RKO (cell line): ENCODE results near the gene BIRC3.

Experiments used
- DNase-seq: peaks from one replicate; pipeline ENCODE4 v3.0.0-alpha.2; 2016; ENCODE audit warnings: low spot score

The BIRC3 gene

DNA sequence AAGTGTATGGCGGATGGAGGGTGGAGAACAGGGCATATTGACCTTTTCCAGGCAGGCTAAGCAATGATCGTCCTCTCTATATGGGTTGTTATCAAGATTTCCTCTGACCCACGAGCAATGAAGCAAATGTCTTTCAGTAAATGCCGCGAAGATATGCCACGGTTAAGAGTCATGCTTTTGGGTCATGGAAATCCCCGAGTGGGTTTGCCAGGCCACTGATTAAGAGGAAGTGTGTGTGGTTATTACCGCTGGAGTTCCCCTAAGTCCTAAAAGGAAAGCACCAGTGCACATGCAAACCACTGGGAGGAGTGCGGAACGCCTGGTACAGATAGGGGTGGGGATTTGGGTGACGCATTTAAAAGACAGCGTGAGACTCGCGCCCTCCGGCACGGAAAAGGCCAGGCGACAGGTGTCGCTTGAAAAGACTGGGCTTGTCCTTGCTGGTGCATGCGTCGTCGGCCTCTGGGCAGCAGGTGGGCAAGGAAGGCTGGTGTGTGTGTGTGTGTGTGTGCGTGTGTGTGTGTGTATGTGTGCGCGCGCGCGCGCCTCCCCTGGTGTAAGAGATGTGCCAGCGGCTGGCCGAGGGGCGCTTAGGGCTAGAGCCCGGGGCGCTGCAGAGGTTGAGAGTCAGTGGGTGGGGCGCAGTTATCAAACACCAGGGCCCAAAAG lies at the start of gene BIRC3:
Gene BIRC3 (plus strand): TSS at position 386 of the 669 bp plus-strand sequence. CDS start 7,026 bp downstream, outside the sequence.
- peak; percentile 92 for DNase-seq

DNA sequence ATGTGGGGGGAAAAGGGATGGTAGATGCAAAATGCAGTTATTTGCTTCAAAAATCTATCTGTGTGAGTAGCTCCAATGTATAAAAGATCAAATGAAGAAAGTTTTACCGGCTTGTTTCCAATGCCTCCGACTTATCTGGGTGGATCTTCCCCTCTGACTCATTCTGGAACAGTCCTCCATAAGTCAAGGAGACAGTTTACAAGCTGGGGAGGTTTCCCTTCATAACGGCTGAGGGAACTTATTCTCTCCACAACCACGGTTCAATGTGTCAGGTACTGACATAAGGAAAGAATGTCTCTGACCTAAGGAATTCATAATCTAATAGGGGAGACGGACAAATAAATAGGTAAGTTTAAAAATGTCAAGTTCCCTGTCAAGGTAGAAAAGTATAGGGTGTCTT lies 49.7 kb upstream of the BIRC3 start:
- peak; percentile 17 for DNase-seq

DNA sequence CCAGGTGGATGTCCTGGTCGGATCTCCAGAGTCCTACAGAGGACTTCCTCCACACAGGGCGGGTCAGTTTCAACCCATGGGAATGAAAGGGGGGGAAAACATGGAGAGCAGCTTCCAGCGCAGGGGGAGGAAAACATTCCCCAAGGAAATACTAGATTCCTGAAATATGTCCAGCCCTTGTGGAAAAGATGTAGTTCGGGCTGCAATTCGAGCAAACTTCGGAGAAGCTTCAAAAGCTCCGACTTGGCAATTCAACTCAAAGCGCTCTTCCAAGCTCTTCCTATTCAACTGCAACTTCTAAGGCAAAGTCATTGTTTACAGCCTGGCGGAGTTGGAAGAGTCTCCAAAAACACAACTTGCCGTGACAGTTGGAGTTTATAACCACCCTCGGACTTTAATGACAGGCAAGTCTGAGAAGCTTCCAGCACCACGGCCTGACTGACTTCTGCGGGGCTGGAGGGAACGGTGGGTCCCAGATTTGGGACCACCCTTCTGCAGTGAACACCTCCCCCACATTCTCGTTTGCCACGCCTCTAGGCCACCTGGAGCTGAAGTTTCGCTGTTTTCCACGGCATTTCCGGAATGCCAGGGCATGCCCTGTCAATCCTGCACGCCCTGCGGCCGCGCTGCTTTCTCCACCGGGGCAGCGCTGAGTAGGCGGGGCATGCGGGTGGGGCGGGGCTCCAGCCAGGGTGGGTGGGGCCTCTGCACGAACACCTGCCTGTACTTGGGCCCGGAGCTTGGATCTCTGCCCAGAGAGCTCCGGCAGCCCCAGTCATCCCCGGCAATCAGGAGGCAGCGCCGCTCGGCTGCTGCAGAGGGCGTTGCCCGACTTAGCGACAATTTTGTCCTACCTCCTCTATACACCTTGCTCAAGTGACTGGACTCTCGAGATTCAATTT lies 49.0 kb upstream of the BIRC3 start:
- peak; percentile 63 for DNase-seq

DNA sequence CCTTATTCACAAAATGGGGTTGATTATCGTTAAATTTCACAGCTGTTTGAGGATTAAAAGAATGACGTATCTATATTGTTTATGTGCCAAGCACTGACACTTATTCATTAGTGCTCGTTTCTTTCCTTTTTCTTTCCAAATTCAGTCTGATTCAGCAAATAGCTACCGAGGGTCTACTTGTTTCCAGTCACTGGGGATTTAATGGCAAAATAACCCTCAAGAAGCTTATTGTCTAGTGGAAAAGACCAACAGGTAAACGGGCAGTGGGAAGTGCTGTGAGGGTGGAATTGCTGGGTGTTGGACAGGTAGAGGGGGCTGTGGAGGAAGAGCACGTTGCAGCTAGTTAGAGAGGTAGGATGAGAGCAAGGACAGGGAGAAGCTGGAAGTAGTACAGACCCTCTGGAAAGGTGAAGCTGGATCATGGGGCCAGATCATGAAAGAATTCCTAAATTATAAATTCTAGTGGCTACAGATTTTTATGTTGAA lies 48.3 kb upstream of the BIRC3 start:
- DNase-seq: no peak

DNA sequence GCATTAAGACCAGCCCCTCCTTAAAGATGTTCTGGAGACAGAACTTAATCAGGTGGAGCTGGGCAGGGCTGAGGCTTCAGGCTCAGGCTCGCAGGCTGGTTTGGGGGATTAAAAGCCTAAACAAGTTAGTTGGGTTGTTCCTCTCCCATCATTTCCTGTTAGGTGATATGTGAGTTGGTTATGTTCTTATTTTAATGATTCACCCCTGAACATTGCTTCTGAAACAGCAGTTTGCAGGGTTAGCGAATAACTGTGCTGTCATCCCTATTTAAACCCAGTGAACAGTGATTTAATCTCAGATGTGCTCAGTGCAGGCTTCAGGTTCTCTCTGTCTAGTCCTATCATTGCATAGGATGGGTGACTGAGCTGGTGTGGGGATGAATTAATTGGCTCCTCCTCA lies 47.4 kb upstream of the BIRC3 start:
- peak; percentile 39 for DNase-seq

DNA sequence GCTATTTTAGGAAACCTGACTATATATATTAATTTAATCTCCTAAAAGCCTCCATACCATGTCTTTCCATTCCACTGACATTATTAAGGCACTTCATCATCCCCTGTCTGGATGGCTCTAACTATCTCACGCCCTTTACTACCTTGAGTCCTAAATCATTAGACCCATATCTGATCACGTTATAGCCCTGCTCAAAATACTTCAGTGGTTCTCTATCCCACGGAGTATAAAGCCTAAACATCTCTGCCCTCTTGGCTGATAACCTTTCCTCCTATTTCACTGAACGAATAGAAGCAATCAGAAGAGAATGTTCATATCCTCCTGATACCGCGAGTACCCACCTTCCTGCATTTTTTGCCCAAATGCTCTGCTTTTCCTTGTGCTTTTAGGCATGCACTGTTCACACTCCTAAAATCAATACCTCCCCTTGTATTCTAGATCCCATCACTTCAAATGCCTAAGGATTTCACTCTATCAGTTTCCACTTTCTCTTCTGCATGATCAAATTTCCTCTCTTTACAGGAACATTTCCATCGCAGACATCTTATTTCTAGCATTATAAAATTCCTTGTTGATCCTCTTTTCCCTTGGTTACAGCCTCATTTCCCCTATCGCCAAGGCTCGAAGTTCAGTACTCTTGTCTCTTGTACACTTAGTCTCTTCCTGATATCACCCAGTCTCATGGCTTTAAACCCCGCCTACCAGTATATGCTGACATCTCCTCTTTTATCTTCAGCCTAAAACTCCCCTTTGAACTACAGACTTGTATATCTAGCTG lies 45.0 kb upstream of the BIRC3 start:
- DNase-seq: no peak

DNA sequence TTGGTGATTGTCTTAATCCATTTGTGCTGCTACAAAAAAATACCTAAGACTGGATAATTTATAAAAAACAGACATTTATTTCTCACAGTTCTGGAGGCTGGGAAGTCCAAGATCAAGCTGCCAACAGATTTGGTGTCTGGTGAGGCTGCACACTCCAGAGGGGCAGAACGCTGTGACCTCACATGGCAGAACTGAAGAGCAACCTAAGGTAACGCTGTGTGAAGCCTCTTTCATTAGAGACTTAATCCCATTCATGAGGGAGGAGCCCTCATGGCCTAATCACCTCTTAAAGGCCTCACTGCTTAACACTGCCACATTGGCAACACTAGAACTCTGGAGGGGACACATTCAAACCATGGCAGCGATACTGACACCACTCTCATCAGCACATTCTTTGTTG lies 42.7 kb upstream of the BIRC3 start:
- DNase-seq: no peak

DNA sequence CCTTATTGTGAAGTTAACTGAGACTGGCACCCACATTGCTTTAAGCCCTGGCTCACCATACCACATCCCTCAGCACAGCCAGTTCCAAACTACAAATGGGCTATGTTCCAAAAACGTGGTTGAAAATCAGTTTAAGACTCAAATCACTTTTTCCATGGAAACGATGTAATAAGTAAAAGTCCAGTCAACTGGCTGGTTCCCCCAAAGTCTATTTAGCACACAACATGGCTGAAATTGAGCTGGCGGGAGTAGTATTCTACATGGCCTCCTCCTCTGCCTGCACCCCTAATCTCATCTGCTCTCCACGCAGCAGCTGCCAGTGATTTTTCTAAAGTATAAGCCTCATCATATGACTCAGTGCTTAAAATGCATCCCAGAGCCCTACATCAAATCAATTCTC lies 40.9 kb upstream of the BIRC3 start:
- DNase-seq: no peak

DNA sequence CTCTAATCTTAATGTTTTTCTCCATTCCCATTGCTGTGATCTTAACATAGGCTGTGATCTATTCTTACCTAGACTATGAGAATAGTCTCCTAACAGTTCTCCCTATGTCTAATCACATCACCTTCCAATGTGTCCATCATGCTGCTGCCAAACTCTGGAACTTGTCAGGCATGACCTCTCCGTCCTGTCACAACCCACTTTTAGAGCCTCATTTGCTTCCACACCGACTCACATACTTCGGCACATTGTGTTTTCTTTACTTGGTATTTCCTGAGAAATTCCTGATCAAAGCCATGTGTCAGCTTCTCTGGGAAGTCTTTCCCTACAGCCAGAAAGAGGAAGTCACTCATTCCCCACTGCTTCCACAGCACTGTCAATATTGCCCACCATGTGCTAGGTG lies 40.5 kb upstream of the BIRC3 start:
- DNase-seq: no peak

DNA sequence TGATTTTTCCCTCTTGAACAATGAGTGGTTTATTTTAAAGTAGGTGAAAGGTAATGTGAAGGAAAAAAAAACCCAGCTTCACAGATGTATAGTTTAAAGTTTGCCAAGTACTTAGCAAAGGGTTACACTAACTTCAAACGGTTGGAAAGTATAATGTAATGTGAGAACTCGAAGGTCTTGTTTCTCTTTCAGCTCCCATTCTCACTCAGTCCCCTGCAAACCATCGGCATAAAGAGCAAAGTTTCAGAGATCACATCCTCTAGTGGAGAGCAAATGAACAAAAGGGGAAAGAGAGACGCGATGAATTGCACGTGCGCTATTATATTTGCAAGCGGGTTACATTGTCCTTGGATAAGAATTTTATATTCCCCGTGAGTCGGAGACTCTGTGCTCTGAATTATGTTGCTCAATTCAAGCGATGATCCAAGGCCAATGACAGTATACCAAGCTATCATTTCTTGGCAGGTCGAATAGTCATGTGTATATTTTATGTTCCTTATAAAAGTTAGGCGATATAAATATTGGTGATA lies 37.6 kb upstream of the BIRC3 start:
- DNase-seq: no peak

DNA sequence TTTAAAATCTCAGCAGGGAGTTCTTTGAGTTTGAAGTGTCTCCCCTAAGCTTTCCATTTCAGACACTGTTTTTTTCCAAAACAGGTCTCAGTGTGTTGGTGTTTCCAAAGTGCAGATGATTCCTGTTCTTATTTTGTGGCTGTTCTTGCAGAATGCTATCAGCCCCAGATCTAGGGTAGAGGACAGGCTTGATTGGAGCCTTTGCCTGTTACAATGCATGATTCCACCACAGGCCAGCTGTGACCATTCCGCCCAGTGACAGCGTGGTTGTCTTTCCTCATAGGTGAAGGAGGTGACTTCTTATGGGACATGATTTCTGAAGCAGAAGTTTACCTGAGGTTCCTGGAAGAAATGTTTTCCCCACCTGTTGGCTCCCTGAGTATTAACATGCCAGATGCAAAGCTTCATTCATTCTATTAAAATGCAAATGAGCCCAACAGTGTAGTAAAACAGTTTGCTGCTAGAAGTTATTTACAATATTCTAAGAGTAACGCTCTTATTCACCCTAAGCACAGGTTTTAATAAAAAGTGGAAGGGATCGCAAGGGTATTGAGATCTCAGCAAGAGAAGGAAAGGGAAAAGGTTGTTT lies 36.9 kb upstream of the BIRC3 start:
- DNase-seq: no peak

DNA sequence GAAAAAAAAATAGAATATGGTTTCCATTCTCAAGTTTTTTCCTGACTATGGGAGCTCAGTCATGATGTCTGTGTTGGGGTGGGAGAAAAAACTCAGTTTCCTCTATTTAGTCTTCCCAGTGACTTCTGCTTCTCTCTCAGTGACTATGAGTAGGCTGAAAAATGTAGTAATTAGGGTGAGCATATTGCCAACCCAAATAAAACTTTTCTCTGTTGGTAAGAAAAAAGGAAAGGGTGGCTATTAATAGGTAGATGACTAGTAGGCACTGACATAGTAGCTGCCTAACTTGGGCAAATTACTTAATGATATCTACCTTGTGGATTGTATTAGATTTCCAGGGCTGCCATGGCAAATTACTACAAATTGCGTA lies 34.2 kb upstream of the BIRC3 start:
- no peak for DNase-seq

DNA sequence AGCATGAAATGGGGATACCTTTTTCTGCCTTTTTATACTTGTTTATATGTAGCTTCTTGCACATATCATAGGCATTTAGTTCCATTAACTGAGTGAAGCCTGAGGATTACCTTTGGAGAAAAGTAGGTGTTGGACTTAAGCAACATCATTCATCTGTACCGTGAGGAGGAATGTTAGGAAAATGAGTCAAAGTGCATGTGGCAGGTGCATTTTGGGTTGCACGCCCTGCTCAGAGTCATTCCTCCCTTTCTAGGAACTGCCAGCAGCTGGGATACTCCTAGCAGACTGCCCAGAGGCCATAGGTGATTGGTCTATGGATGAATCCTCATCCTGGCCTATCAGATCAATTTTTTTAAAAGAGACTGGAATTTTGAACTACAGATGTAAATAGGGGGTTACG lies 33.3 kb upstream of the BIRC3 start:
- no peak for DNase-seq

DNA sequence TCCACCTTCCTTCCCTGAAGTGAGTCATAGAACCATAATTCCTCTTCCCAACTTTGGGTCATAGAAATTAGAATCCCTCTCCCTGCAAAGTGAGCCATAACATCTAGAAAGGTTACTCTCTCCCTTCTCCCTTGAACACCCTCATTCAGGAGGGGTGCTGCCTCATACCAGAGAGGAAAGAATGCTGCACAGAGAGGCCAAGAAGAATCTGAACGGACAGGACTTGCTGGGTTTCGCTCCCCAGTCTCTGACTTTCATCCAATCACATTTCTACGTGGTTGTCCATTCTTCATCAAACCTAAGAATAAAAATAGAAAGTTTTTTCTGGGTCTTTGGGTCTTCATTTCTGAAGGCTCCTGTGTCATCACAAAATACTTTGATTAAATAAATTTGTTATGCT lies 31.0 kb upstream of the BIRC3 start:
- DNase-seq: no peak

DNA sequence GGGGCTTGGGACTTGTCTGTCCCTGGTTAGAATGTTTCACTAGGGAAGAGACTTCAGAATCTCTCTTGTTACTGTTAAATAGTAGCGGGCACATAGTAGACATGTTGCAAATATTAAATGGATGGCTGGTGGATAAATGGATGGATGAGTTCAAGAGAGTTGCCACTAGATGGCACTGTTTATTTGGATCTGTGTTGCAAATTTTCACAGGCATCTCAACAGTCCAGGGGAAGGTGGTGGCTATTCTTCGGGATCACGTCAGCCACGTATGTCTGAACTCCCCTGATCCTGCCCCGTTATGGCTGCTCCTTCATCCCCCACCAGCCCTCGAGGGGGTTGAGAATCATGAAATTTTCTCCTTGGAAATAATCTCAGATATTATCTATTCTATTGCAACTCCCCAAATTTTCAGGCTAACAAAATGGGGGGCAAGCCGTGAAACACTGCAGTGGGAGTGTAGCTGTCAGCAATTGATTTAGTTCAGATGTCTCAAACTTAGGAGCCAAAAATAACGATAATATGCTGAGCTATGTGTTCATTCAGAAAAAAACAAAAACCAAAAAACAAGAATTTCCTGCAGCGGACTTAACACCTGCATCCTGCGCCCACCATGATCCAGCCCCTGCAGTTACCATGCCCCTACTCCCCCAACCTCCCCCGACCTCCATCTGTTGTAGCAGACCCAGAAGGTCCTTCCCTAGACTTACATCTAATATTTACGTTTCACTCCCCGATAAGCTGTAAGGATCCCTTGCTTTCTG lies 29.1 kb upstream of the BIRC3 start:
- DNase-seq: peak; percentile 84

DNA sequence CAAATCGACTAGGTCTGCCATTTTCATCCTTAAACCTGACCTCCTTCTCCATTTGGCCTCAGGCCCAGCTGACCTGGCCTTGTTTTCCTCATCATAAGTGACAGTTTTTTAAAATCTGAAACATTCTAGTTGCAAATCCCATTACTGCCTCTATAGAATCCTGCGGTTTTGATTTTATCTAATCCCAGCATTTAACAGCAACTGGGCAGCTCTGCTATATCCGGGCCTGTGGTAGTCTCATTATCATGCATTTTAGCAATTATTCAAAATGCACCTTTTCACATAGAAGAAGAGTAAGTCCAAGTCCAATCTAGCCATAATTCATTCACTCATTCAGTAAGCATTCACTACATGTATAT lies 28.6 kb upstream of the BIRC3 start:
- DNase-seq: no peak

DNA sequence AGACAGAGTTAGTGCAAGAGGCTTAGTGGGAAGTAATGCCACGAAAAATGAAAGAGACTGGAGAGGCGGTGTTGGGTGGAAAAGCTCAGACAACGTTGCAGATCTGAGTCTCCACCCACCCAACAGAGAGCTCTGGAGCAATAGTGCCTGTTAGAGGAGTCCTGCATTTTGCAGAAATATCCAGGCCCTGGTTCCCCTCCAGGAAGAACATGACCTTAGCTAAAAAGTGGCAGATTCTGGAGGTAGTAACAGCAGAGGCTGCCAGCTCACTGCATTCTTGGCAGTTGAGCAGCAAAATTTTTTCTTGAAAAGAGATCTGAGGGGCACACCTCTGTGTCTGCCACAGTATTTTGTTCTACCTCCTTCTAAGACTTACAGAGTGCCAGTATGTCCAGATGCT lies 27.7 kb upstream of the BIRC3 start:
- DNase-seq: no peak

DNA sequence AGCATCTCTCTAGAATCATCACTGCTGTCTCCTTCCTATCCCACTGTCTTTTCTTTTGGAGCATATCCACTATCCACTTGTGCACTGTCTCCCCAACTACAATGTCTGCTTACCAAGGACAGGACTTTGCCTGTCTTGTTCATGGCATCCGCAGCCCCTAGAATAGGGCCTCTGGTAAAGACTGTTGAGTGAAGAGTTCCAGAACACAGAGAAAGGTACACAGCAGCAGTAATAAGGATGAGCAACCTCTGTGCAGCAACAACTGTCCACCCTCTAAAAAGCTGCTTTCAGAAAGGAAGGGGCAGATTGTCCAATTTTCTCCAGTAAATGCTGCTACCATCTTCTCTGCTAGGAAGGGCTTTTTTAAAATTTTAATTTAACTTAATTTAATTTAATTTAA lies 25.5 kb upstream of the BIRC3 start:
- no peak for DNase-seq

DNA sequence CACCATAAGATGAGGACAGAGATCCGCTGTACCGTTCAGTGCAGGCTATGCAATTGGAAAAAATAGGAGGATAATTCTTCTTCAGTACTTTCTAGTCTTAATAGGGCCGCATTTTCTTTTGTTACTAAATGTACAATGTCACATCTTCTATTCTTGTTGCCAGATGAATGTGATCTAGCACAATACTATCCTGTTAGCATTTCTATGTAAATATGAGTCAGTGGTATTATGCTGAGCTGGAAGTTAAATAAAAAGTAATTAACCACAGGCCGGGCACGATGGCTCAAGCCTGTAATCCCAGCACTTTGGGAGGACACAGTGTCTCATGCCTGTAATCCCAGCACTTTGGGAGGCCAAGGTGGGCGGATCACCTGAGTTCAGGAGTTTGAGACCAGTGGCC lies 24.4 kb upstream of the BIRC3 start:
- DNase-seq: no peak

DNA sequence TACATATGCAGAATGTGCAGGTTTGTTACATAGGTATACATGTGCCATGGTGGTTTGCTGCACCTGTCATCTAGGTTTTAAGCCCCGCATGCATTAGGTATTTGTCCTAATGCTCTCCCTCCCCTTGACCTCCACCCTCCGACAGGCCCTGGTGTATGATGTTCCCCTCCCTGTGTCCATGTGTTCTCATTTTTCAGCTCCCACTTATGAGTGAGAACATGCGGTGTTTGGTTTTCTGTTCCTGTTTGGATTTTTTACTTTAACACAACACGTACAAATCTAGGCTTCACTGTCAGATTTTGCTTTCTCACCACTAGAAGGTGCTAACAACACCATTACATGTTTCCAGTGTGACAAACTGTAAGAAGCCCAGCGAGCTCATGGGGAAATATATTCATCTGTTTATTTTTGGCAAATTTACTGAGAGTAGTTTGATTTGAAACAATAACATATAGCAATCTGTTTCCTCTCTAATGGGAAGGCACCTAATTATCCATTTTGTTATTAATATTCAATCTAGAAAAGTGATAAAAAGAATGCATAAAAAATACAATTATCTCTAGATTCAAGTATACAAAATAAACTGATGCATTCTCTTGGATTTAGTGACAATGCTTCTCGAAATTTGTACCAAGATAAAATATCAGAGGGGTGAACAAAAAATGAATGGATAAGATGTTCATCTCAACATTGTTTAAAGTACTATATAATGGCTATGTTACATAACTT lies 23.2 kb upstream of the BIRC3 start:
- DNase-seq: peak; percentile 77

DNA sequence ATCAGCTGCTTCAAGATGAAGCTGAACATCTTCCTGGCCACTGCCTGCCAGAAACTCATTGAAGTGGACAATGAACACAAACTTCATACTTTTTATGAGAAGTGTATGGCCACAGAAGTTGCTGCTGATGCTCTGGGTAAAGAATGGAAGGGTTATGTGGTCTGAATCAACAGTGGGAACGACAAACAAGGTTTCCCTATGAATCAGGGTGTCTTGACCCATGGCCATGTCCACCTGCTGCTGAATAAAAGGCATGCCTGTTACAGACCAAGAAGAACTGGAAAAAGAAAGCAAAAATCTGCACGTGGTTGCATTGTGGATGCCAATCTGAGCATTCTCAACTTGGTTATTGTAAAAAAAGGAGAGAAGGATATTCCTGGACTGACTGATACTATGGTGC lies 22.2 kb upstream of the BIRC3 start:
- no peak for DNase-seq
